GM18520 (cell line): ENCODE data around the gene PEF1.
"Not testable (repeated sequence)": the region's sequence is repeated elsewhere in the genome, so short reads cannot be mapped to it uniquely, and the experiment has no call there.

Experiments used
- ATAC-seq: cut with Tn5 transposase; IDR thresholded peaks from one replicate; pipeline ENCODE4 v1.9.1; 2021; ENCODE audit not compliant: unreplicated experiment

Gene PEF1

DNA sequence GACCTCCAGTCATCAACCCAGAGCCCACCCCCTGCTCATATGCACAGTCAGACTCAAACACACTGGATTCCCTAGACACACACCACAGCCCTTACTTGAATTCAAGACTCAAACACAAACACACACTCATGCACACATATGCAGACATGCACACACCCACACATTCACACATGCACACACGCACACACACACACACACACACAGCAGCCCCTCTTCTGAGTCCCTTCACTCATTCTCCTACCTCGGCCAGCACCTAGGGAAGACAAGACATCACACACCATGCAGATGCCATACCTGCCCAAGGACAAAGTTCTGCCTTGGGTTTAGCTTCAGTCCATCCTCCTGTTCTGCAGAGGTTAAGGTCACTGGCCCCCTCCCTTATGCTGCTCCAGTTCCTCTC is 28.7 kb downstream of the PEF1 start:
- ATAC-seq: no peak

DNA sequence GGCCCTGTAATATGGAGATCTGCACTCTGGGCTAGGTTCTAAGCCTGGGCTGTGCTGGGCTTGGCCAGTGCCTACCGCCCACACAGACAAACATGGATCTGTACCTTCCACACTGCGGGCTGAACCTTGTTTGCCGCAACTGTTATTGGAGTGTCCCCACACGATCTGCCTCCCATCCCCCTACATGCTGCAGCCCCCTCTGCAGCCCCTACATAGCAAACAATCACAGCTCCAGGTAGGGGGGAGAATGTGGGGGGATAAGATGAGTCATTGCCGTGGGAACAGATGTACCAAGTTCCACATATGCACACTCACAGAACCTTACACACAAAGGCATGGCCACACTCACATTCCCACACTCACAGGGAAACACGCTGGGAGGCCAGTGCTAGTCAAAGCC is 29.3 kb downstream of the PEF1 start:
- ATAC-seq: no peak

DNA sequence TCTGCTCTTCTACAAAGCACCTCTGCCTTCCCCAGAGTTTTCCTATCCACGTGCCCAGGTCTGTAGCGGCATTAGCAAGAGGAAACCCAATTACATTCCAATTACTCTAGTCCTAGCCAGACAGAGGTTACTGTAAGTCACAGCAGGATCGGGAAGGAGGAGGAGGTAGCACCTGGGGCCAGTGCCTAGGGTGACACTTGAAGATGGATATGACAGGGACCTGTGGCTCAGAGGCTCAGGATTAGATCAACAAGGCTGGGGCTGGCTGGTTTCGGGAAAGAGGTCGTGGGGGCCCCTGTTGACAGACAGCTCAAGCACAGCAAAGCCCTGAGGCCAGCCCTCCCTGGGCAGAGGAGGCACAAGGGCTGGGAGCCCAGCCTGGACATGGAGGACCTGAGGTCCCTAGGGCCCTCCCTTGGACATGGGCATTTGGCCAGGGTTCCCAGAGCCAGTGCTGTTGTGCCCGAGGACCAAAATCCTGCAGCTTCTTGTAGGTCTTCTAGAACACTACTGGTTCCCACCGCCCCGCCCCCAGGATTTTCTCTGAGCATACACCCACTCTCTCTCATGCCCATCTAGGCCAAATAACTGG is 30.2 kb downstream of the PEF1 start:
- no peak for ATAC-seq

DNA sequence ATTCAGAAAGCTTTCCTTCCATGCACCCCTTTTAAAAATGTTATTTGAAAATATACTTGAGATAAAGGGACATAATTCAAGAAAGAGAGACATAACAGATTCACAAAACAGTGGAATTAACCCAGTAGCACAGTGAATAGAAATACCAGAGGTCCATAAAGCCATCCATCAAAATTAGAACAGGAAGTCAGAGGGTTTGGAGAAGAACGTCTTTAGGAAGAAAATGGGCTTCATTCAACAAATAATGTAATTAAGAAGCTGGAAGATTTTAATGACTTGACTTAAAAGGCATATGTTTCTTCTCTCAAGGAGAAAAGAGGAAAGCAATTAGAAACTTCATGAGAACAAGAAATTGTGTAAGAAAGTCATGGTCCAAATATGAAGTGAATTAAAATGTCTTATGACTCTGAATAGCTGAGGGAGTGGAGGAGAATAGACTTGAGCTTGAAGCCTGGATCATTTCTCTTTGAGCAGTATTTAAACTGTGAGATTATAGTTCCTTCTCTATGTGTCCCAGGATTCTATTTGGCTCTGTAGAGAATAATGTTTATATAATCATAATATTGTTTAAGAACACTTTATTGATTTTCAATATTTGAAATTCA is 35.1 kb downstream of the PEF1 start:
- ATAC-seq: no peak

DNA sequence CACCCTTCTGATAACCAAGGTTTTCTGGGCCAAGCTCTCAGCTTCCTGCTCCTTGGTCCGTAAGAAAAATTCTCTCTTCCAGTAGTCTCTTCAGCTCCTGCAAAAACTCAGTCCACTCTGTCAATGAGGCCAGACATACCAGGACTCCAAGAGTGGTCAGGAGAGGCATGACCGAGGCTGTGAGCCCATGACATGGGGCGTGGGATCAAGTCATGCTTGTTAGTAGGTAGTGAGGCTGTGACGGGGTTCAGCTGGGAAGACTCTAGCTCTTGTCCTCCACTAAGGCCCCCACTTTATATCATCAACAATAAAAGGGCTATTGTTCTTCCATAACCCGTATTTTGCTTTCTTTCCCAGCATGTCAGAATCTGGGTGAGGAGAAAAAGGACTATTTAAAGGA is 37.3 kb downstream of the PEF1 start:
- ATAC-seq: no peak

DNA sequence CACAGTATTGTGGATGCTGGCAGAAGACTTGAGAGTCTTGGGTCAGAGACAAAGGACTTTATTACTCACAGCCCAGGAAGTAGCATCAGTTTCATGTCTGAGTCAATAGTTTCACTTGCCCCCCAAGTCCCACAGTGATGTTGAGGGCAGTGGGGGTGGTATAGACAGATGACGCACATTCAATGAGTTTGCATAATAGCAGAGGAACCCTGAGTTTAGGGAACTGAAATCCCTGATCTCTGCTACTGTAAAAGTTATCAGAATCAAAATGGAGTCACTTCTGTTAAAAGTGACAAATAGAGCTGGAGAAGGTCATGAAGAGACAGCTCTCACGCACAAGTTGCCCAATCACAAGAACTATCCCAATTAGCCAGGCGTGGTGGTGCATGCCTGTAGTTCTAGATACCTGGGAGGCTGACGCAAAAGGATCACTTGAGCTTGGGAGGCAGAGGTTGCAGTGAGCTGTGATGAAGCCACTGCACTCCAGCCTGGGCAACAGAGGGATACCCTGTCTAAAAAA is 38.7 kb downstream of the PEF1 start:
- ATAC-seq: peak; percentile 86

DNA sequence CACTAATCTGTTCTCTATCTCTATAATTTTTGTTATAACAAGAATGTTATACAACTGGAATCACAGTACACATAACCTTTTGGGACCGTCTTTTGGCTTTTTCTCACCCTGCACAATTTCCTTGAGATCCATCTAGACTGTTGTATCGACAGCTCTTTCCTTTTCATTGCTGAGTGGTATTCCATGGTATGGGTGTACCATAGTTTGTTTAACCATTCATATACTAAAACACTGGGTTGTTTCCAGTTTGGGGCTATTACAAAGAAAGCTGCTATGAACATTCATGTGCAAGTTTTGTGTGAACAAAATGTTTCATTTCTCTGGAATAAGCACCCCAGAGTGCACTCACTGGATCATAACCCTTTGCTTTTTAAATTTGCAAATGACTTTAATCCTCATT is 42.6 kb downstream of the PEF1 start:
- ATAC-seq: no peak

DNA sequence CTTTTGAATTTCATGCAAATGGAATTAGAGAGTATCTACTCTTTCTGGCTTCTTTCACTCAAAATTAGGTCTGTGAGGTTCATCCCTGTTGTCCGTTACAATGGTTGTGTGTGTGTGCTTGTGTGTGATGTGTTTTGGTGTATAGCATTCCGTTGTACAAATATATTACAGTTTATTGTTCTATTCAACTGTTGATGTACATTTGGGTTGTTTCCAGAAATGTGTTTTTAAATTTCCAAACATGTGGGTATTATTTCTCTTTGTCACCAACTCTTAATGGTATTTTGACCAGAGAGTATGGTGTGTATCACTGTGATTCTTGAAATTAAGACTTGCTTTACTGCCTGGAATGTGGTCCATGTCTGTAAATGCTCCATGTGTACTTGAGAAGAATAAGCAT is 44.0 kb downstream of the PEF1 start:
- no peak for ATAC-seq

DNA sequence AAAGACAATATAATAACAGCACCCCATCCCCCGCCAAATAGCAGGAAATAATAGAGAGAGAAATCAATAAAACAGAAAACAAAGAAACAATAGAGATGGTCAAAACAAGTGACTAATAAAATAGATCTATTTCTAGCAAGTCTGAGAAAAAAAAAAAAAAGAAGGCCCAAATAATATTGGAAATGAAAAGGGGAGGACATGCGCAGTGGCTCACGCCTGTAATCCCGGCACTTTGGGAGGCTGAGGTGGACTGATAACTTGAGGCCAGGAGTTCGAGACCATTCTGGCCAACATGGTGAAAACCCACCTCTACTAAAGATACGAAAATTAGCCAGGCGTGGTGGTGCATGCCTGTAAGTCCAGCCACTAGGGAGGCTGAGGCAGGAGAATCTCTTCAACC is 45.7 kb downstream of the PEF1 start:
- no peak for ATAC-seq

DNA sequence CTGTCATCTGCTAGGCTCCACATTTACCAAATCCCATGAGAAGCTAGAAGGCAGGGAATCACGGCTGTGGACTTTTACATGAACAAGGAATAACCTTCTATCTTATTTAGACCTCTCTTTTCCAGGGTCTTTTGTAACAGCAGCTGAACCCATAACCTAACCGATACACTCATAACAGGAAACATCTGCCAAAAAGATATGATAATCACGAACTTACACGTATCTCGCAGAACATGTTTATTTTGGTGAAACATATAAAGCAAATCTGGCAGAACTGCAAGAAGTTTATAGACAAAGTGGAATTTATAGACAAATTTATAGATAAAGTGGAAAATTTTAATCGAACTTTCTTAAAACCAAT is 48.0 kb downstream of the PEF1 start:
- no peak for ATAC-seq

DNA sequence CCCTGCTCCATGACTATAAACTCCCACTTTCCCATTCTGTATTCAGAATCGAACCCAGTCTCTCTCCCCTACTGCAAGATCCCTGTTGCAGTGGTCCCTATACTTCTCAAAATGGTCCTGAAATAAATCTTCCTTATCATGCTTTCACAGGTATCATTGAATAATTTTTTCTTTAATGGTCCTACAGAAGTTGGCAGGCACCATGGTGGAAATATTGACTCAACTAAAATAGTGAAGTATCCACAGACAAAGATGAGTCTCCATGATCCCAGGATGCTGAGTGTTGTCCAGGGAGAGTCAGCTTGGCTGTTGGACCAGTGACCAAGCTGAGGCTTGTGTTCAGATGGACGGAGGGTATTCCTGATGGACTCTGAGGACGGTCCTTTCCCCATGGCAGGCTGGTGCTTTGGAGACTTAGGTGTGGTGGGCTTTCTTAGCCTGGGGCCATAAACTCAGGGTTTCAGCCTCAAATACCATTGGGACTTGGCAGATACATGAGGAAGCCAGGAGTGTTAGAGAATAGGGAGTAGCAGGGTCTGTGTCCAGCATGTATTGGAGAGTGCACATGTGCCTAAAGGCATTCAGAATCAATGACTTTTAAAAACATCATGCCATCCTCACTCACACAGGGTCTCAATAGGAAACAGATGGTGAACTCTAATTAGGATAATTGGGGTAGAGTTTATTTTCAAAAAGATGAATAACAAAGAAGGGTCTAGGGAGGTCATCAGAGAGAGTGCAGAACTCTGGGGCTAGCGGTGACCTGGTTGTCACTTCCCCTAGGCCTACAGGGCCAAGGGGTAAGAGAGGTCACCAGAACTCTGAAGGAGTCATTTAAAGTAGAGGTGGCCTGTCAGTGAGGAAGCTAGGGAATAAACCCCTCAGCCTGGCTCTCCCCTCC is 48.6 kb downstream of the PEF1 start:
- no peak for ATAC-seq

DNA sequence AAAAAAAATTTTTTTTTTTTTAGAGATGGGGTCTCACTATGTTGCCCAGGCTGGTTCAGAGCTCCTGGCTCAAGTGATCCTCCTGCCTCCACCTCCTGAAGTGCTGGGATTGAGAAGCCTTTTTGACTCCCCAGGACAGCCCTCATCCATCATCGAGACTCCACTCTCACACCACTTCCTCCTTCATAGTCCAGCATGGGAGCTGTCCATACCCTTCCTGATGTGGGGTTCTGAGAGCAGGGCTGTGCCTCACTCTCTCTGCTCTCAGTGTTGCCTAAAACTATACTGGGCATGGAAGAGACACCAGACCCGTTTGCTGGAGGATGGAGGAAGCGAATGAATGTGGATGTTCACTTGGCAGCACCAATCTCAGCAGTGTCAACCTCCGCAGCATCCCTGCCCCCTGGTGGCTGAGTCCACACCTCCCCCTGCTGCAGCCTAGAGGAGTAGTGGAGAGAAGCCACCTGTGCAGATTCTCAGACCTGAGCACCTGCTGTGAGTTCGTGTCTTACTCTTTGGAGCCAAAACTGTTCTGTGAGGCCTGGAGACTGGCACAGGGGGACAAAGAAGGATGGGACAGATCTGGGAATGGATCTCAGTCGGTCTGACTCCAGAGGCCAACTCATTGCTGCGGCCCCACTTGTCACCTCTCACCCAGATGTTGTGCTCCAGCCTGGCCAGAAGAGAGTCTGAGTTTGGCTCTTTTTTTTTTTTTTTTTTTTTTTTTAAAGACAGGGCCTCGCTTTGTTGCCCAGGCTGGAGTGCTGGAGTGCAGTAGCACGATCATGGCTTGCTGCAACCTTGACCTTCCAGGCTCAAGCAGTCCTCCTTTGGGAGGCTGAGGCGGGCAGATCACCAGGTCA is 50.7 kb downstream of the PEF1 start:
- ATAC-seq: no peak

DNA sequence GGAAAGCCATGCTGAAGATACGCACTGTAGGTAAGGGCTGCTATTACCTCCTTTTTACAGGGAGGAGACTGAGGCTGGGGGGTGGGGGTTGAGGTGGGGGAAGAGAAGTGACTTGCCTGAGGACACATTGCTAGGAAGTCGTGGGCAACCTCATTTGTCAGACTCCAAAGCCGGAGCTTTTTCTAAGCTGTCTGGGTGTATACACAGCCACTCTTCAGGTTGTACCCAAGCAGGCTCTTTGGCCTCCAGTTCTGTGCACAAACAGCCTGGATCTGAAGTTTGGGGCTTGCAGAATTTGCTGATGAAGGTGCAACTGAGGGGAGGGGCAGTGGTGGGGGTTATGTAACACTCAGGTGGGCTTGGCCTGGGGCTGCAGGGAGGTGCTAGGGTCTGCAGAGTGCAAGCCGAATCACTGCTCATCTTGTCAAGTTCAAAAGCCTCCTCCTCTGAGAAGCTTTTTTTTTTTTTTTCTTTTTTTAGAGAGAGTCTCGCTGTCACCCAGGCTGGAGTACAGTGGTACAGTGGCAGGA is 51.5 kb downstream of the PEF1 start:
- no peak for ATAC-seq

DNA sequence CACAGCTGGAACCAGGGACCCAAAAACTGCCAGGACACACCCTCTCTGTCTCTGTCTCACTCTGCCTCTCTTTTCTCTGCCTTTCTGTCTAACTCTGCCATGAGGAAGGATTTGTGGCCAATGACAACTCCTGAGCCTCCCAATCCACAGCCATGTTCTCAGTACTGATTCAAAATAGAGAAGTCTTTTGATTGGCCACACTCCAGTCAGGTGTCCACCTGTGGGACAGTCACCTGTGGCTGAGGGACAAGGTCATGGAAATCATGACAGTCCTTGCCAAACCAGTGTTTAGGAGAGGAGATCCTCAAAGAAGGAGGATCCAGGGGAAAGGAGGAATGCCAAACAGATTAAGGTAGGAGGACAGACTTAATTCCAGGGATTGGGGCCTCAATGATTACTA is 52.5 kb downstream of the PEF1 start:
- no peak for ATAC-seq

DNA sequence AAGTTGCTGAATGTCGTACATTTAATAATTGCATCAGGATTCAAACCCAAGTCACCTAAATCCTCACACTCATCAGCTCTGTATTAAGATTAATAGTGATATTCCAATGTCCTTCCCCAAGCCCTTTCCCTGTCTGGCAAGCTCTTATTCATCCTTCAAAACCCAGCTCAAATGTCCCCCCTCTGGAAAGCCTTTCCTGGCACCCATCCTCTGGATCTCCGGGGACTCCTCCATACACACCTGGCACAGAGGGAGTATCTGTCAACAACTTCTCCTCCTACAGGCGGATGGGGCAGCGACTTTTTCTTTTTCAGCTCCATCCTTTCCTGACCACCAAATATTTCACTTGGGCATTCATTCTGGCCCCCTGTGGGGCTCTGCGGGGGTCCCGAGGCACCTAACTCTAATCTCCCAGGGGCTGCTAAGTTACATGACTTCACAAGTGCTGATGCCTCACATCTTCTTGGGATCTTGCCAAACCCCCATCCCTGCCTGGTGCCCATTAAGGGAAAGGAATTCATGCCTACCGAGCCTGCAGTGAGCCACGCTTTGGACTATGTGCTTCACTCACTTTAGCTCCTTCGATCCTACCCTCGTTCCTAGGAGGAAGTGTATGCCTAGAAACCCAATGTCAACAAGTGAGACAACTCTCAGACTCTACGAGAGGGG is 53.1 kb downstream of the PEF1 start:
- no peak for ATAC-seq

DNA sequence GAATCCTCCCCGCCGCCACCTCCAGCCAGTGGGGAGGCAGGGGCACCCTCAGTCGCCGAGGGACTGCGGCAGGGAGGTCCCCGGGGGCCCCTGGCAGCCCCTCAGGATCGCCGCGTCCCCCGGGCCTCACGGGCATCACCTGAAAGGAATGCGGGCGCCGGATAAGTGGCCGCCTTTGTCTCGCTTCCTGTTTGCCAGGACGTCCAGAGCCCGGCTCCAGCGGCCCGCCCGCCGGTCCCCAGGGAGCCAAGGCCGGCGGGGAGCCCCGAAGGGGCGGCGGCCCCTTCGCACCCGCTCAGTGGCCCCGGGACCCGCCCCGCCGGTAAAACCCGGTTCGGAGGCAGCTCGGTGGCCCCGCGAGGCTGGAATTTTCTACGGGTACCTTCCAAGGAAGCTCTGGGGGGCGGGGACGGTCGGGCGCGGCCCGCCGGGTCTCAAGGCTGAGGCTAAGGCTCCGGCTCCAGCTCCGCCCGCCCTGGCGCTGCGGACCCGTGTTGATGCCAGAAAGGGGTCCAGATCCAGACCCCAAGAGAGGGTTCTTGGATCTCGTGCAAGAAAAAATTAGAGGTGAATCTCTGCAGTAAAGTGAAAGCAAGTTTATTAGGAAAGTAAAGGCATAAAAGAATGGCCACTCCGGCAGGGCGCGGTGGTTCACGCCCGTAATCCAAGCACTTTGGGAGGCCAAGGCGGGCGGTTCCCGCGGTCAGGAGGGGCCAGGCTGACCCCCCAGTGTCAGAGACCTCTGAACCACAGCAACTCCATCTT is 55.7 kb downstream of the PEF1 start:
- no peak for ATAC-seq

DNA sequence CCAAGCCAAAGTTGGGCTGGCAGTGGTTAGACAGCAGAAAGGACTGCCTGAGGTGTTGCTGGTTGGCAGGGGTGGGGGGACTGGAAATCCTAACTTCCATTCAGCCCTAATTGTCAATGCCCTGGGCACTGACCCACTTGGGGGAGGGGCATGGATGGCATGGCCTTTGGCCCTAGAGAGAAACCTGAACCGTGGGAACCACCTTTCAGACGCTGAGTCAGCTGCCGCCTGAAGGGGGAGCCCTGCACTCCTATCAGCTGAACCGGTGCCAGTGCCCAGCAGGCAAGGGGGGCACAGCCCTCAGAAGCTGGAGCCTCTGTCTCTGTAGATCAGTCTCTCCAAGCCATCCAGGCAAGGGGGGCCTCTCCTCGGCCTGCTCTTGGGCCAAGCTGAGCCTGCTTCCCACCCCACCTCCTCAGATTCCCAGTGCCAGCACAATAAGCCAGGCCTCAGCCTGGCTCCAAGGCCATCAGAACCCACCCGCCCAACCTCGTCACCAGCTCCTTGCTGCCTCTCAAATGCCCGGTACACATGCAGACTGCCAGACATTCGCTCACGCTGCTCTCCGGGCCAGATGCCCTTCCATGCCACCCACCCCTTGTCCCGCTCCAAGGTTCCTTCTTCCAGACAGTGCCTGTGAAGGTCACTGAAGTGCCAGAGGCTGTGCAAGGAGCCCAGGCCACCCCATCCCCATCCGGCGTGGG is 56.8 kb downstream of the PEF1 start:
- no peak for ATAC-seq

DNA sequence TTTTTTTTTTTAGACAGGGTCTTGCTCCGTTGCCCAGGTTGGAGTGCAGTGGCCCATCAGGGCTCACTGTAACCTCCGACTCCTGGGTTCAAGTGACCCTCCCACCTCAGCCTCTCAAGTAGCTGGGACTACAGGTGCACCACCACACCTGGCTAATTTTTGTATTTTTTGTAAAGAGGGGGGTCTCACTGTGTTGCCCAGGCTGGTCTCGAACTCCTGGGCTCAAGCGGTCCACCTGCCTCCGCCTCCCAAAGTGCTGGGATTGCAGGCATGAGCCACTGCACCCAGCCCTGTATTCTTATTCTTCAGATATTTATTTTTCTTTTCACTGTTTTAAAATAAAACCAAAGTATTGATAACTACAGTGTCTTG is 57.4 kb downstream of the PEF1 start:
- not testable (repeated sequence) for ATAC-seq
